ENCODE results near the gene SPN. TPM values are rescaled to one million over a fixed set of nuclear protein-coding genes. Genes with fewer than 3 reads are reported as not detected.
"Not testable (repeated sequence)": the region's sequence is repeated elsewhere in the genome, so short reads cannot be mapped to it uniquely, and the experiment has no call there.

SPN gene
- total RNA-seq, 1 experiment from 2014 or later, result not detected

DNA sequence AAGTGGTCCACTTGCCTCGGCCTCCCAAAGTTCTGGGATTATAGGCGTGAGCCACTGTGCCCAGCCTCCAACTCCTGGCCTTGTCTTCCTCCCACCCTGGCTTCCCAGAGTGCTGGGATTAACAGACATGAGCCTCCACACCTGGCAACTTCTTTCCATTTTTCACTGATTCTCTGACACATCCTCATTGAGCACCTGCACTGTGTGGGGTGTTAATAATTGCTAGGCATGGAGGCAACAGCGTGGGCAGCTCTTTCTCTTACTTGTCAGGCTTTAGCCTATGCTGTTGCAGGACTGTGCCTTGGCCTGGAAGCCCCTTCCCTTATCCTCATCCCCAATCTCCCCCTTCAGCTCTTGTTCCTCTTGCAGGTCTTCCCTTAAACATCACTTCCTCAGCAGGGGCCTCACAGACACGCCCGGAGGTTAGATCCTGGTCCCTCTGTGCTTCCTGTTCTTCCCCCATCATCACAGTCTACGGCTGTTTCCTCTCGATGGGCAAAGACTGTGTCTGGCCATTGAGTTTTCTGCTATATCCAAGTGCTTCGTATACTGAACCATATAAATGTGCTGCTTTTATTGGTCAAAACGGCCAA is 23.8 kb downstream of the SPN start:
- no peak for DNase-seq
- TF ChIP-seq EZH2 (IDR thresholded peaks at IDR 0.05; ENCODE audit: low read length, unreplicated experiment) (no peak), EZH2phosphoT487 (IDR thresholded peaks at IDR 0.05; ENCODE audit: borderline replicate concordance, low read length) (no peak)
- TF ChIP-seq, protein P1, sequence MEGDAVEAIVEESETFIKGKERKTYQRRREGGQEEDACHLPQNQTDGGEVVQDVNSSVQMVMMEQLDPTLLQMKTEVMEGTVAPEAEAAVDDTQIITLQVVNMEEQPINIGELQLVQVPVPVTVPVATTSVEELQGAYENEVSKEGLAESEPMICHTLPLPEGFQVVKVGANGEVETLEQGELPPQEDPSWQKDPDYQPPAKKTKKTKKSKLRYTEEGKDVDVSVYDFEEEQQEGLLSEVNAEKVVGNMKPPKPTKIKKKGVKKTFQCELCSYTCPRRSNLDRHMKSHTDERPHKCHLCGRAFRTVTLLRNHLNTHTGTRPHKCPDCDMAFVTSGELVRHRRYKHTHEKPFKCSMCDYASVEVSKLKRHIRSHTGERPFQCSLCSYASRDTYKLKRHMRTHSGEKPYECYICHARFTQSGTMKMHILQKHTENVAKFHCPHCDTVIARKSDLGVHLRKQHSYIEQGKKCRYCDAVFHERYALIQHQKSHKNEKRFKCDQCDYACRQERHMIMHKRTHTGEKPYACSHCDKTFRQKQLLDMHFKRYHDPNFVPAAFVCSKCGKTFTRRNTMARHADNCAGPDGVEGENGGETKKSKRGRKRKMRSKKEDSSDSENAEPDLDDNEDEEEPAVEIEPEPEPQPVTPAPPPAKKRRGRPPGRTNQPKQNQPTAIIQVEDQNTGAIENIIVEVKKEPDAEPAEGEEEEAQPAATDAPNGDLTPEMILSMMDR (conservative IDR thresholded peaks at IDR 0.05; ENCODE audit: low read depth, low read length), result no peak
- intact Hi-C loops (cut with micrococcal nuclease), result no loop called here
- H3K79me2 ChIP-seq (ENCODE audit: low read length), result no peaks in the 10 kb centered on the region
- H3K9me2 ChIP-seq (replicated peaks; ENCODE audit: low read length), result no peaks in the 10 kb centered on the region
- H4K20me1 ChIP-seq (ENCODE audit: low read length), result no peaks in the 10 kb centered on the region
- no peak overlapping the region for H3K9ac ChIP-seq (ENCODE audit: low read length)
- ATAC-seq, result no peak
- no peak overlapping the region for H3K4me2 ChIP-seq (ENCODE audit: low read length)
- no TSS peak for BruUV-seq (replicated peaks)
- no peak overlapping the region for H3K4me3 ChIP-seq (ENCODE audit: low read length)
- POLR2A ChIA-PET (ENCODE audit: unreplicated experiment), result no interaction called here
- H3K9me3 ChIP-seq (ENCODE audit: low read length), result no peaks in the 10 kb centered on the region
- no peaks in the 10 kb centered on the region for H3F3A ChIP-seq (ENCODE audit: low read length, unreplicated experiment)
- H2AFZ ChIP-seq (ENCODE audit: low read length), result no peak overlapping the region
- CTCF ChIA-PET, result interaction anchor here (0.7 kb wide), 1 partner anchor 9 kb away, joined by 4 read pairs; no protein-coding TSS in a partner anchor
- no peaks in the 10 kb centered on the region for H3K36me3 ChIP-seq (ENCODE audit: low read depth, low read length)
- H3K27ac ChIP-seq (ENCODE audit: low read length), result no peak overlapping the region
- H3K27me3 ChIP-seq (ENCODE audit: low read length), result no peaks in the 10 kb centered on the region
- H3K4me1 ChIP-seq (ENCODE audit: insufficient read depth, low read length), result no peaks in the 10 kb centered on the region; the same call in 1 of the 2 replicates

DNA sequence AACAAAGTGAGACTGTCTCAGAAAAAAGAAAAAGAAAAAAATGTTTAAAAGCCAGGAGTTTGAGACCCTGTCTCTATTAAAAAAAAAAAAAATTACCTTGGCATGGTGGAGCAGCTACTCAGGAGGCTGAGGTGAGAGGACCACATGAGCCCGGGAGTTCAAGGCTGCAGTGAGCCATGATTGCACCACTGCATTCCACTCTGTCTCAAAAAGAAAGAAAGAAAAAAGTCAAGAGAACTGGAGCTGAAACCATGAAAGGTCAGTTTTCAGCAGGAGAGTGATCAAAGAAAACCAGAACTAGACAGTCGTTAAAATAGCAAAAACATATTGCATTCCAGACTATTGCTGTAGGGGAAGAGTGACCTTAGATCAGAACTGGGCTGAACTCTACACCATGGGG is 24.7 kb downstream of the SPN start:
- H3K27me3 ChIP-seq (ENCODE audit: low read length), result no peaks in the 10 kb centered on the region
- H3K36me3 ChIP-seq (ENCODE audit: low read depth, low read length), result no peaks in the 10 kb centered on the region
- BruUV-seq (replicated peaks), result no TSS peak
- ChIA-PET POLR2A (ENCODE audit: unreplicated experiment) (interaction anchor here (0.7 kb wide), 1 partner anchor 912 kb away, joined by 3 read pairs; no protein-coding TSS in a partner anchor), CTCF (interaction anchor here (0.7 kb wide), 1 partner anchor 8 kb away, joined by 4 read pairs; no protein-coding TSS in a partner anchor)
- intact Hi-C loops (cut with micrococcal nuclease), result no loop called here
- H3F3A ChIP-seq (ENCODE audit: low read length, unreplicated experiment), result no peaks in the 10 kb centered on the region
- no peaks in the 10 kb centered on the region for H4K20me1 ChIP-seq (ENCODE audit: low read length)
- H2AFZ ChIP-seq (ENCODE audit: low read length), result no peak overlapping the region
- H3K9me2 ChIP-seq (replicated peaks; ENCODE audit: low read length), result no peaks in the 10 kb centered on the region
- H3K4me1 ChIP-seq (ENCODE audit: insufficient read depth, low read length), result no peaks in the 10 kb centered on the region; the same call in 1 of the 2 replicates
- DNase-seq (no peak), ATAC-seq (no peak)
- no peak overlapping the region for H3K4me2 ChIP-seq (ENCODE audit: low read length)
- H3K4me3 ChIP-seq (ENCODE audit: low read length), result no peak overlapping the region
- no peaks in the 10 kb centered on the region for H3K9me3 ChIP-seq (ENCODE audit: low read length)
- H3K79me2 ChIP-seq (ENCODE audit: low read length), result no peaks in the 10 kb centered on the region
- H3K9ac ChIP-seq (ENCODE audit: low read length), result no peak overlapping the region
- TF ChIP-seq EZH2phosphoT487 (IDR thresholded peaks at IDR 0.05; ENCODE audit: borderline replicate concordance, low read length) (no peak), EZH2 (IDR thresholded peaks at IDR 0.05; ENCODE audit: low read length, unreplicated experiment) (no peak)
- TF ChIP-seq, protein P1 (conservative IDR thresholded peaks at IDR 0.05; ENCODE audit: low read depth, low read length), result no peak
- no peak overlapping the region for H3K27ac ChIP-seq (ENCODE audit: low read length)

DNA sequence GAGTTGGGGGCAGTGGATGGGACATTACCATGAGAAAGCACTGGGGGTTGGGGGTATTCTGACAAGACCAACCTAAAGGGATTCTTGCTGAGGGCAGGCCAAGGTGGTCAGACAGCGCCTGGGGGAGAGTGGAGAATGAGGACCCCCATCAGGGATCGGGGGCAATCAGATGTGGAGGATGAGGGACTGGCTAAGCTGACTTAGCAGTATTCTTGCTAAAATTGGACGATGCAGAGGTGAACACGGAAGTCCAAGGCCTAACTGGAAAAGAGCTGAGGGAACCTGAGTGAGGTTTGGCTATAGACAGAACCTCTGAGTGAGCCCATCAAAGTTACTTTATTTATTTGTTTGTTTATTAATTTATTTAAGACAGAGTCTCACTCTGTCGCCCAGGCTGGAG is 25.1 kb downstream of the SPN start:
- H3K79me2 ChIP-seq (ENCODE audit: low read length), result no peaks in the 10 kb centered on the region
- H3K4me1 ChIP-seq (ENCODE audit: insufficient read depth, low read length), result no peaks in the 10 kb centered on the region; the same call in 1 of the 2 replicates
- intact Hi-C loops (cut with micrococcal nuclease), result no loop called here
- BruUV-seq (replicated peaks), result no TSS peak
- ChIA-PET CTCF (no interaction called here), POLR2A (ENCODE audit: unreplicated experiment) (interaction anchor here (0.7 kb wide), 1 partner anchor 911 kb away, joined by 3 read pairs; no protein-coding TSS in a partner anchor)
- no peak overlapping the region for H3K4me3 ChIP-seq (ENCODE audit: low read length)
- ATAC-seq (no peak), DNase-seq (no peak)
- H3K27me3 ChIP-seq (ENCODE audit: low read length), result no peaks in the 10 kb centered on the region
- no peak overlapping the region for H3K9ac ChIP-seq (ENCODE audit: low read length)
- no peak overlapping the region for H3K4me2 ChIP-seq (ENCODE audit: low read length)
- no peaks in the 10 kb centered on the region for H3F3A ChIP-seq (ENCODE audit: low read length, unreplicated experiment)
- no peaks in the 10 kb centered on the region for H3K9me3 ChIP-seq (ENCODE audit: low read length)
- H4K20me1 ChIP-seq (ENCODE audit: low read length), result no peaks in the 10 kb centered on the region
- H2AFZ ChIP-seq (ENCODE audit: low read length), result no peak overlapping the region
- TF ChIP-seq EZH2 (IDR thresholded peaks at IDR 0.05; ENCODE audit: low read length, unreplicated experiment) (no peak), EZH2phosphoT487 (IDR thresholded peaks at IDR 0.05; ENCODE audit: borderline replicate concordance, low read length) (no peak)
- TF ChIP-seq, protein P1 (conservative IDR thresholded peaks at IDR 0.05; ENCODE audit: low read depth, low read length), result no peak
- no peaks in the 10 kb centered on the region for H3K9me2 ChIP-seq (replicated peaks; ENCODE audit: low read length)
- no peaks in the 10 kb centered on the region for H3K36me3 ChIP-seq (ENCODE audit: low read depth, low read length)
- no peak overlapping the region for H3K27ac ChIP-seq (ENCODE audit: low read length)

DNA sequence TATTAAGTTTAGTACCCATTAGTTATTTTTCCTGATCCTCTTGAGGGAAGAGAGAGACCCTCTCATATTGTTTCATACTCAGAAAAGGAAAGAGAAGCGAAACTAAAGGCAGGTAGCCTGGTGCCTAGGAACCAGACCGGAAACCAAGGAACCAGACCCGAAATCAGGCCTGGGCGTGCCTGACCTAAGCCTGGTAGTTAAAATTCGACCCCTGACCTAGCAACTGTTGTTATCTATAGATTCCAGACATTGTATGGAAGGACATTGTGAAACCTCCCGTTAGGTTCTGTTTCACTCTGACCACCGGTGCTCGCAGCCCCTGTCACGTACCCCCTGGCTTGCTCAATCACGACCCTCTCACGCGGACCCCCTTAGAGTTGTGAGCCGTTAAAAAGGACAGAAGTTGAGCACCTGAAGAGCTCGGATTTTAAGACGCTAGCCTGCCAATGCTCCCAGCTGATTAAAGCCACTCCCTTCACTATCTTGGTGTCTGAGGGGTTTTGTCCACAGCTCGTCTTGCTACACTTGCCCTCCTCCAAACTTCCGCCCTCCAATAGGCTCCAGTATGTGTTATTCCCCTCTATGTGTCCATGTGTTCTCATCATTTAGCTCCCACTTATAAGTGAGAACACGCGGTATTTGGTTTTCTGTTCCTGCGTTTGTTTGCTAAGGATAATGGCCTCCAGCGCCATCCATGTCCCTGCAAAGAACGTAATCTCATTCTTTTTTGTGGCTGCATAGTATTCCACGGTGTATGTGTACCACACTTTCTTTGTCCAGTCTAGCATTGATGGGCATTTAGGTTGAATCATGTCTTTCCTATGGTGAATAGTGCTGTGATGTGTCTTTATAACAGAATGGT is 26.7 kb downstream of the SPN start:
- H3K9me2 ChIP-seq (replicated peaks; ENCODE audit: low read length); BruUV-seq (replicated peaks); H2AFZ ChIP-seq (ENCODE audit: low read length); H3F3A ChIP-seq (ENCODE audit: low read length, unreplicated experiment); H3K9me3 ChIP-seq (ENCODE audit: low read length); intact Hi-C loops (cut with micrococcal nuclease); H3K36me3 ChIP-seq (ENCODE audit: low read depth, low read length); H3K4me3 ChIP-seq (ENCODE audit: low read length); DNase-seq; POLR2A ChIA-PET (ENCODE audit: unreplicated experiment); H4K20me1 ChIP-seq (ENCODE audit: low read length); H3K79me2 ChIP-seq (ENCODE audit: low read length); H3K27me3 ChIP-seq (ENCODE audit: low read length); H3K9ac ChIP-seq (ENCODE audit: low read length); CTCF ChIA-PET; H3K27ac ChIP-seq (ENCODE audit: low read length); H3K4me2 ChIP-seq (ENCODE audit: low read length); ATAC-seq; H3K4me1 ChIP-seq (ENCODE audit: insufficient read depth, low read length): not testable (repeated sequence)
